Measurements from ENCODE around the gene IFFO2.

IFFO2 gene

GRCh38 chr1:18972531-18972930 lies 16.1 kb upstream of the IFFO2 start:
- no peak for DNase-seq (ENCODE audit: low read depth)

GRCh38 chr1:18970762-18971161 lies 14.3 kb upstream of the IFFO2 start:
- no peak for DNase-seq (ENCODE audit: low read depth)

GRCh38 chr1:18970358-18970757 lies 13.9 kb upstream of the IFFO2 start:
- no peak for DNase-seq (ENCODE audit: low read depth)

GRCh38 chr1:18967066-18967690 lies 10.7 kb upstream of the IFFO2 start:
- DNase-seq (ENCODE audit: low read depth), result no peak

GRCh38 chr1:18965206-18966173 lies 9.0 kb upstream of the IFFO2 start:
- no peak for DNase-seq (ENCODE audit: low read depth)

- DNase-seq (ENCODE audit: low read depth), result no peak
These were observed 7.5 kb upstream of the IFFO2 start for GRCh38 chr1:18963968-18964367.

GRCh38 chr1:18962855-18963737 lies 6.6 kb upstream of the IFFO2 start:
- no peak for DNase-seq (ENCODE audit: low read depth)

GRCh38 chr1:18962121-18962721 lies 5.7 kb upstream of the IFFO2 start:
- no peak for DNase-seq (ENCODE audit: low read depth)

- no peak for DNase-seq (ENCODE audit: low read depth)
These were observed 4.3 kb upstream of the IFFO2 start for GRCh38 chr1:18960821-18961220.

GRCh38 chr1:18960409-18960808 lies 3.9 kb upstream of the IFFO2 start:
- no peak for DNase-seq (ENCODE audit: low read depth)

- DNase-seq (ENCODE audit: low read depth), result no peak
These were observed 3.1 kb upstream of the IFFO2 start for GRCh38 chr1:18959591-18959990.

GRCh38 chr1:18957532-18958300 lies 1.2 kb upstream of the IFFO2 start:
- no peak for DNase-seq (ENCODE audit: low read depth)

GRCh38 chr1:18957136-18957521 lies 653 bp upstream of the IFFO2 start:
- DNase-seq (ENCODE audit: low read depth), result no peak

- DNase-seq (ENCODE audit: low read depth), result peak; percentile 40
These were observed 859 bp downstream of the IFFO2 start for GRCh38 chr1:18955441-18956192.

- DNase-seq (ENCODE audit: low read depth), result no peak
These were observed 1.4 kb downstream of the IFFO2 start for GRCh38 chr1:18955131-18955440.

GRCh38 chr1:18954270-18955071 lies 2.0 kb downstream of the IFFO2 start:
- DNase-seq (ENCODE audit: low read depth), result no peak

- DNase-seq (ENCODE audit: low read depth), result no peak
These were observed 2.7 kb downstream of the IFFO2 start for GRCh38 chr1:18953731-18954231.

GRCh38 chr1:18951818-18952391 lies 4.6 kb downstream of the IFFO2 start:
- peak; percentile 45 for DNase-seq (ENCODE audit: low read depth)

- no peak for DNase-seq (ENCODE audit: low read depth)
These were observed 5.1 kb downstream of the IFFO2 start for GRCh38 chr1:18951416-18951815.
